GM21360 (cell line): Measurements from ENCODE around the gene SP4.

Source experiments
- ATAC-seq: cut with Tn5 transposase; IDR thresholded peaks from one replicate; pipeline ENCODE4 v1.9.1; 2021; ENCODE audit warnings: mild to moderate bottlenecking, moderate library complexity; ENCODE audit not compliant: unreplicated experiment

The SP4 gene

GRCh38 chr7:21427871-21428658 is at the start of gene SP4:
Gene SP4, plus strand, starts transcription at chr7:21428083. Its CDS starts 169 bp downstream, at chr7:21428252.
- peak; percentile 68 for ATAC-seq

GRCh38 chr7:21383227-21384220 is 44.4 kb upstream of the SP4 start:
- peak; percentile 69 for ATAC-seq

GRCh38 chr7:21393937-21394336 is 33.9 kb upstream of the SP4 start:
- no peak for ATAC-seq

- ATAC-seq, result no peak
Observed at GRCh38 chr7:21401944-21402343, 25.9 kb upstream of the SP4 start.

GRCh38 chr7:21407796-21408480 is 19.9 kb upstream of the SP4 start:
- ATAC-seq, result no peak

- ATAC-seq, result no peak
Observed at GRCh38 chr7:21408481-21408820, 19.4 kb upstream of the SP4 start.

GRCh38 chr7:21412410-21412851 is 15.5 kb upstream of the SP4 start:
- ATAC-seq, result peak; percentile 59

GRCh38 chr7:21412957-21413356 is 14.9 kb upstream of the SP4 start:
- ATAC-seq, result no peak

- ATAC-seq, result no peak
Observed at GRCh38 chr7:21413502-21413901, 14.4 kb upstream of the SP4 start.

- ATAC-seq, result no peak
Observed at GRCh38 chr7:21414795-21415393, 13.0 kb upstream of the SP4 start.

- no peak for ATAC-seq
Observed at GRCh38 chr7:21417647-21418046, 10.2 kb upstream of the SP4 start.

GRCh38 chr7:21422751-21423150 is 5.1 kb upstream of the SP4 start:
- ATAC-seq, result no peak

- ATAC-seq, result no peak
Observed at GRCh38 chr7:21425290-21425689, 2.6 kb upstream of the SP4 start.

GRCh38 chr7:21426286-21427181 is 1.3 kb upstream of the SP4 start:
- no peak for ATAC-seq

- ATAC-seq, result peak; percentile 73
Observed at GRCh38 chr7:21427182-21427870, 557 bp upstream of the SP4 start.

GRCh38 chr7:21428659-21428941 is 717 bp downstream of the SP4 start:
- no peak for ATAC-seq

- no peak for ATAC-seq
Observed at GRCh38 chr7:21429021-21429420, 1.1 kb downstream of the SP4 start.

- ATAC-seq, result no peak
Observed at GRCh38 chr7:21429786-21430574, 2.1 kb downstream of the SP4 start.

GRCh38 chr7:21430575-21430954 is 2.7 kb downstream of the SP4 start:
- no peak for ATAC-seq
